NCI-H1092 (cell line): ENCODE data around the gene XXYLT1.
"Not testable (repeated sequence)": the region's sequence is repeated elsewhere in the genome, so short reads cannot be mapped to it uniquely, and the experiment has no call there.

Source experiments
- DNase-seq: peaks from one replicate; lab custom pipeline; 2025; lab: John Stamatoyannopoulos, UW

Gene XXYLT1

GRCh38 chr3:195042743-195043606, 228.0 kb downstream of the XXYLT1 start:
- DNase-seq: no peak

DNA sequence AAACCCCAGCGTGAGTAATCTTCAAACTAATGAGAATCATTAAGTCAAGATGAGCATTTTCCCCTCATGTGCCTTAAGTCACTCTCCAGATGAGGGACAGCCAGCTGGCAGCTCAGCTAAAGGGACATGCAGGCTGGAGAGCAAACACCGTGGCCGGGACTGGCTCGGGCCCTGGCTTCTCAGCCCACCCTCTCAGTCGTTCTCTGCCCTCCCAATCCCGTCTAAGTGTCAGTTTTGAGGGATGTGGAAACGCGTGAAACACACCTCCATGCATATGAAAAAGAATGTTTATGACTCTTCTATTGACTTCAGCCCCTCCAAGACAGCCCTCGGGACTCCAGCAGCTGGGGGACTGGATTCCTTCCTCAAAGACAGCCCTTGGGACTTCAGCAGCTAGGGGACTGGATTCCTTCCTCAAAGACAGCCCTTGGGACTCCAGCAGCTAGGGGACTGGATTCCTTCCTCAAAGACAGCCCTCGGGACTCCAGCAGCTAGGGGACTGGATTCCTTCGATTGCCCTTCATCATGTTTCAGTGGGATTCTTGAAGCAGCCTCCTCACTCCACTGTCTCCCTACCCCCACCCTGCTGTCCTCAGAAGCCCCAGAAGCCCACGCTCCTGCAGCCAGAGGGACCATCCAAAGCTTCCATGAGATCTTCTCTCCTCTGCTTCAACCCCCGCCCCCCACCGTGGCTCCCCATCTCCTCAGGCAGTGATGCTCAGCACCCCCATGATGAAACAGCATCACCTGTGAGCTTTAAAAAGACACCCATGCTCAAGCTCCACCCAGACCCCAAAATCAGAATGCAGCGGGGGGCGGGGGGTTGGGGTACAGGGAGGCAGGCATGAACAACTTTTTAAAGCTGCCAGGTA, 228.9 kb downstream of the XXYLT1 start:
- DNase-seq: no peak

- DNase-seq: no peak
Observed at GRCh38 chr3:195040773-195041520, 230.0 kb downstream of the XXYLT1 start.

- DNase-seq: no peak
Observed at GRCh38 chr3:195040094-195040493, 230.9 kb downstream of the XXYLT1 start.

DNA sequence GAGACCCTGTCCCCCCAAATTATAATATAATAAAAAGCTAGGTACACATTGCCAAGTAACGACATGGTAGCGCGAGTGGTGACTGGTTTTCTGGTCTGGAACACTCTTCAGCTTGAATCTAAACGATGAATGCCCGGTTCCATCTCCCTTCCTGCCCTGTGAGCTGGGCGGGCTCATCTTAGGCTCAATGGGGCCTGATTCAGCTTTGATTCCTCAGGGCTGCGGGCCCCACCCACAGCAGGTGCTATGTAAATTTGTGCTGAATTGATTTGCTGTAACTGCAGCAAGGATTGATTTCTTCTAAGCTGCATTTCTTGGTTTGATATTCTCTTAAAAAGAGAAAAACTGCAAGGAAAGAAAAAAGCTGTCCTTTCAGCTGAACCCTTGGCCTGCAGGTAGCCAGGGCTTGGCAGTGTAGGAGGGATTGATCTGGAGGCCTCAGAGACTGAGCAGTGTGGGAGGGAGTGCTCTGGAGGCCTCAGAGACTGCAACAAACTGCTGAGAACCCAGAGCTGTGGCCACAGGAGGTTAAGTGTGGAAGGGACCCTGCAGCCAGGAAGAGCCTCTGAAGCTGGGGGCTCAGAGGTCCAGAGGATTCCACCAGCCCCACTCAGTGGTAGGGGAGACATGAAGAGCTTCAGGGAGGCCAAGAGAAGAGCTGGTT, 231.6 kb downstream of the XXYLT1 start:
- DNase-seq: no peak

GRCh38 chr3:195038161-195038560, 232.8 kb downstream of the XXYLT1 start:
- no peak for DNase-seq

DNA sequence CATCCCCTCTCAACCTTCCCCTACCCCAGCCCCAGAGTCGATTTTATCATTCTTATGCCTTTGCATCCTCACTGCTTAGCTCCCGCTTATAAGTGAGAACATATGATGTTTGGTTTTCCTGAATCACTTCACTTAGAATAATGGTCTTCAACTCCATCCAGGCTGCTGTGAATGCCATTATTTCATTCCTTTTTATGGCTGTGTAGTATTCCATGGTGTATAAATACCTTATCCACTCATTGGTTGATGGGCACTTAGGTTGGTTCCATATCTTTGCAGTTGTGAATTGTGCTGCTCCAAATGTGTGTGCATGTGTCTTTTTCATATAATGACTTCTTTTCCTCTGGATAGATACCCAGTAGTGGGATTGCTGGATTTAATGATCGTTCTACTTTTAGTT, 233.4 kb downstream of the XXYLT1 start:
- DNase-seq: not testable (repeated sequence)

GRCh38 chr3:195036974-195037373, 234.0 kb downstream of the XXYLT1 start:
- no peak for DNase-seq

DNA sequence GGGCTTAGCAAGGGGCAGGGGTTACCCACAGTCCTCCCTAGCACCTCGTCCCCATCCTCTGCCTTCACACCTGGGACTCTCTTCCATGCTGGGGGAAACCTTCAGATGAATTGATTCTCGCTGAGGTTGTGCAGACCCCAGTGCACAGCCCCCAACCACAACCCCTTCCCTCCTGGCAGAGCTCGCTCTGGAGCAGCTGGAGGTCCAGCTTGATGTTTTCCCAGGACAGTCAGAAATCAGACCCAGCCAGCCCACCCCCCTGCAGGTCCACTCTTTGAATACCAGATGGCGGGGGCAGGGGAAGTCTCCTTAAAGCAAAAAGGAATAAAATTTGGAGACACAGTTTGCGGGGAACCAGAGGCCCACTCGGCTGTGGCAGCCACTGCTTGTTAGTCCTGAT, 234.4 kb downstream of the XXYLT1 start:
- no peak for DNase-seq

DNA sequence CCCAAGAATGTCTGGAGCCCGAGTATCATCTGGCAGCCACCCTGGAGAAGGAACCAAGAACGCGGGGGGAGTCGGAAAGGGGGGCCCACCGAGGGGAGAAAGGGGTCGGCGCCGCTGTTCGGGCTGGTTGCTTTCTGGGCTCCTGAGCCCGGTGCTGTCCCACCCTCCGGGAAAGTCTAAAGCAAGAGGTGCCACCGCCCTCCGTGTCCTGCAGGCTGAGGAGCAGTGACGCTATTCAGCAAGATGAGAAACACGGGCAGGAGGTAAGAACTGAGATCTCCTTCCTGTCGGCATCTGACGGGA, 234.8 kb downstream of the XXYLT1 start:
- DNase-seq: no peak

GRCh38 chr3:195035345-195036202, 235.4 kb downstream of the XXYLT1 start:
- DNase-seq: no peak

DNA sequence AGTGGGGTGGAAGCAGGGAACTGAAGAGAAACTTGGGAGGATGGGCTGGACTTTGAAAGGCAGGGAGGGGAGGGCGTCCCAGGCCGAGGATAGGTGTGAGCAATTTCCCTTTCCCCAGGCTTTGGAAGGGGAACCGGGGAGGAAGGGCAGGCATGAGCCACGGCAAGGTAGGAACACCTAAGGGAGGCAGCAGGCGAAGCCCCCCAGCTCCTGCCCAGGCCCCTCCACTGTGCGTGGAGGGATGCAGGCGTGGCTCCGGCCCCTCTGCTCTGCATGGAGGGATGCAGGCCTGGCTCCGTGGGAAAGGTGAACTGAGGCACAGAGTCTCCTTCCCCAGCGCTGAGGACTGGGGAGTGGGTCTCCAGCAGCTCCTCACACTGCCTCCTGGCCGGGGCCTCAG, 236.4 kb downstream of the XXYLT1 start:
- no peak for DNase-seq

- no peak for DNase-seq
Observed at GRCh38 chr3:195034101-195034500, 236.9 kb downstream of the XXYLT1 start.

DNA sequence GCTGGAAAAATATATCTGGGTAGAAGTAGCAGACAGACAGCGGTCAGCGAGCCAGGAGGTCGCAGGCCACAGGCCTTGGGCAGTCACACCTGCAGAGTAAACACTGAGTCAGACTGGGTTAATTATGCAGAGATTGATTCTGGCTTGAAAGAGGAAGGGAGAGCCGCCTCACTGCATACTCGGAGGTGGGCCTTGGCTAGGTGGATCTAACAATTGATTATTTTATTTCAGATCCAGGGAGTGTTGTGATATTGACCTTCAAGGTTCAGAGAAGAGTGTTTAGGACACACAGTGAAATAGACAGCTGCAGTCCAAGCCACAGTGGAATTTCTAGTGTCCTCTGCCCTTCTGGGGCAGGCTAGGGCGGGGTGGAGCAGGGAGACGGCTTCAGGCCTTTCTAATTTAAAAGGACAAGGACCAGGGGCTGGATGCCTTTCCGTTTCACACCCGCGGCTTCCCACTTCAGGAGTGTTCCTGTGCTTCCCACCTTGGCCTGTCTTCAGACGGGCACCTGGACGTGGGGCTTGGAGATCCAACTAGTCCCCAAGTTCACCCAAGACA, 237.3 kb downstream of the XXYLT1 start:
- DNase-seq: no peak

- no peak for DNase-seq
Observed at GRCh38 chr3:195032955-195033354, 238.0 kb downstream of the XXYLT1 start.

DNA sequence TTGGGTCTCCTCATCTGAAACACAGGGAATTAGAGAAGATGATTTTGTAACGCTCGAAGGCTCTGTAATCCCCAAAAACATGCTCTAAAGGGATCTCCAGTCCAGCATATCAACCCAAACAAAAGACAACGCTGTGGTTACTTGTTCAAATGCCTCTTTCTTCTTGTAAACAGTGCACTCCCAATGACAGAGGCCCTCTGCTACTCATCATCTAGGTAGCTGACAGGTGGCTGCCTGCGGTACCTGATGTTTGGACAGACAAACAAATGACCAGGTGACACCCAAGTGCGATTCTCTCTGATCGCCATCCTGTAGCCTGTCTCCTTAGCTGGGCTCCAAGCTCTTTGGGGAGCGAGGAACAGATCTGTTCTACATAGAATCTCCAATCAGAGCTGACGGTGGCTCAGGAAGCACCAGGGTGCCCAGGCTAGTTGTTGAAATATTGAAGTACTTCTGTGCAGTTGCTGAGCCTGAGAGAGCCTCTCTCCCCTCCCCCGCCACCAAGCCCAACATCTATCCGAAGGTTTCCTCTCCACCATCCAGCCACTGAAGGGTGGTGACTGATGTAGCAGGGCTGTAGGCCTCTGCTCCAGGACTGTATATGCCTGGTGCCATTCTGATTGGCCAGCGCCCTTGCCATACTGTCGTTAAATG, 238.7 kb downstream of the XXYLT1 start:
- DNase-seq: no peak

GRCh38 chr3:195031574-195032003, 239.4 kb downstream of the XXYLT1 start:
- DNase-seq: no peak

DNA sequence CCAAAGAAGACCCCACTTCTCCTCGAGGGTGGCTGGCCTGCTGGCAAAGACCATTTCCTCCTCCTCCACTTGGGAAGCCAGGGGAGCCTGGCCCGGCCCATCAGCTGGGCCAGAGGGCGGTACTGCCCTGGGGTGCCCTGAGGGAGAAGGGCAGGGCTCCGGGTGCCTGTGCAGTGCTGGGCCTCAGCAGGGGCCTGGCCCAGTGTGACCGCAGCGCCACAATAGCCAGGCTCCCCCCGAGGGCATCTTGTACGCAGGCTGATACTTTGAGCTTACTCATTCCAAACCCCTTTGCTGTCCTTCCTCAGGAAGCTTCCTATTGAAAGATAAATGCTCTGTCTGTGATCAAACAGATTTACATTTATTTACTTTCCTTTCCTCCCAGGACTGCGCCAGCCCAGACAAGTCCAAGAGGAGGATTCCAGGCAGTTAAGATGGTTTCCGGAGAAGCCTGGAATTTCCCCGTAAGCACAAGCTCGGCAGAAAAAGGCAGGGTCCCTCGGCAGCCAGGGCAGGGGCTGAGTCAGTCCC, 240.1 kb downstream of the XXYLT1 start:
- no peak for DNase-seq

DNA sequence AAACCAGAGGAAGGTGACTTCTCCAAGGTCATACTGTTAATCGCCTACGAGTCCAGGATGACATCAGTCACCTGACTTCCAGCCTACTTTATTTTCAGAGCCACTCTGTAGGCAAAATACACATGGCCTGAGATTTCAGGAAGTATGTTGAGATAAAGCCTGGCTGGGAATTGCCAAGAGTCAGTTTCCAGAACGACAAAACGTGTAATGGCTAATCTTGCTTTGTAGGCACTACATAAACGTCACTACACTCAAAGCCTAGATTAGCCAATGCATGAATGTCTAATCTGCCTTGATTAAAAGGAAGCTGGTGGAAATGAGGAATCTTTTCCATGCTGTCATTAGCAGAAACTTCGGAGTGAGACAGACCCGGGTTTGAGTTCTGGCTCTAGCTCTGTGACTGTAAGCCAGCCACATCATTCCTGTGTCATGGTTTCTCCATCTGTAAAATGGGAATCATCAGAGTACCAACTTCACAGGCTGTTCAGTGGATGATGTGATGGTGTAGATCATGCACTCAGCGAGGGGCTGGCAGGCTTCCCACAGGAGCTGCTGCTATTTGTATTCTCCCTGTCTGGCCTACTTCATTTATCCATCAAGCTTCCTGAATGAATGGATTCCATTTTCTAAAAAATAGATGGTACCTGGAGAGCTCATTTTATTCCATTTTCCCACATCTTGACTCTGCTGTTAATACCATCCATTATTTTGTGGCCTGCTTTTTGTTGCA, 241.9 kb downstream of the XXYLT1 start:
- DNase-seq: no peak
